PFSK-1 (cell line): ENCODE measurements around the gene GRK3.

ENCODE experiments used
- FOXP2 ChIP-seq: optimal IDR thresholded peaks from 2 replicates; pipeline ENCODE3; 2011; ENCODE audit warnings: borderline replicate concordance, control low read depth, inconsistent platforms; ENCODE audit not compliant: insufficient read depth; ENCODE audit errors: extremely low read length, extremely low read depth
- POLR2AphosphoS5 ChIP-seq: IDR thresholded peaks from 2 replicates; pipeline ENCODE4 v1.6.1; 2012; ENCODE audit warnings: low read depth, mild to moderate bottlenecking, control low read depth, low read length, moderate library complexity
- SIN3A ChIP-seq: IDR thresholded peaks from 2 replicates; pipeline ENCODE4 v1.6.1; 2012; ENCODE audit warnings: mild to moderate bottlenecking, low read length, moderate library complexity, borderline replicate concordance; ENCODE audit not compliant: insufficient read depth
- TAF1 ChIP-seq: IDR thresholded peaks from 2 replicates; pipeline ENCODE4 v1.6.1; 2012; ENCODE audit warnings: low read length, control low read depth, borderline replicate concordance; ENCODE audit not compliant: insufficient read depth
- TF ChIP-seq, protein P1 (sequence below), 2 experiments: IDR thresholded peaks; 2 replicates each; pipeline versions ENCODE4 v1.6.1 to v1.8.0; 2011 to 2012; ENCODE audit warnings: low read depth in 2 of 2, low read length in 2 of 2, control low read depth in 1 of 2, inconsistent platforms in 1 of 2, mild to moderate bottlenecking in 1 of 2, moderate library complexity in 1 of 2; ENCODE audit not compliant: insufficient read depth in 1 of 2

The GRK3 gene

DNA sequence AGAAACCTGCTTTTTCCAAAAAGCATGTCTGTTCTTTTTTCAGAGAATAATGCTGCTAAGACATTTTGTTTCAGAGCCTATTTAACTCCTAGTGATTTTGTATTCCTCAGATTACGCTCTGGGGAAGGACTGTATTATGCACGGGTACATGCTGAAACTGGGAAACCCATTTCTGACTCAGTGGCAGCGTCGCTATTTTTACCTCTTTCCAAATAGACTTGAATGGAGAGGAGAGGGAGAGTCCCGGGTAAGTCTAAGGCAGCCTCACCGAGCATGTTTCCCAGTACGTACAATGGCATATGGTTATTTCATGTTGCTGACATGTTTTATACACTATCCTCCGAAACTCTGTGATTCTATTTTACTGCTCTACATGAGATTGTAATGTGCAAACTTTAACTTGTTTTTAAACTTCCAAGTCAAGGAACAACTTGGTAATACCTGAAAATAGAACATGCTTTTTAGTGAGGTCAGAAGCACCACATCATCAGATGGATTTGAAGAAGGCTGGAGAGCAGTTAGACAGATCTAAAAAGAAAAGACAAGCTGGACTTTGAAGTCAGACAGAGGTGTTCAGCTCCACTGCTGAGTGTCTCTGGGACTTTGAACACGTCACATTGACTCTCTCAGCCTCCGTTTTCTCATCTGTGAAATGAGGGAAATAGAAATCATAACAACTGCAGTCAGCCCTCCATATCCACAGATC is 153.8 kb downstream of the GRK3 start:
- TF ChIP-seq, protein P1, sequence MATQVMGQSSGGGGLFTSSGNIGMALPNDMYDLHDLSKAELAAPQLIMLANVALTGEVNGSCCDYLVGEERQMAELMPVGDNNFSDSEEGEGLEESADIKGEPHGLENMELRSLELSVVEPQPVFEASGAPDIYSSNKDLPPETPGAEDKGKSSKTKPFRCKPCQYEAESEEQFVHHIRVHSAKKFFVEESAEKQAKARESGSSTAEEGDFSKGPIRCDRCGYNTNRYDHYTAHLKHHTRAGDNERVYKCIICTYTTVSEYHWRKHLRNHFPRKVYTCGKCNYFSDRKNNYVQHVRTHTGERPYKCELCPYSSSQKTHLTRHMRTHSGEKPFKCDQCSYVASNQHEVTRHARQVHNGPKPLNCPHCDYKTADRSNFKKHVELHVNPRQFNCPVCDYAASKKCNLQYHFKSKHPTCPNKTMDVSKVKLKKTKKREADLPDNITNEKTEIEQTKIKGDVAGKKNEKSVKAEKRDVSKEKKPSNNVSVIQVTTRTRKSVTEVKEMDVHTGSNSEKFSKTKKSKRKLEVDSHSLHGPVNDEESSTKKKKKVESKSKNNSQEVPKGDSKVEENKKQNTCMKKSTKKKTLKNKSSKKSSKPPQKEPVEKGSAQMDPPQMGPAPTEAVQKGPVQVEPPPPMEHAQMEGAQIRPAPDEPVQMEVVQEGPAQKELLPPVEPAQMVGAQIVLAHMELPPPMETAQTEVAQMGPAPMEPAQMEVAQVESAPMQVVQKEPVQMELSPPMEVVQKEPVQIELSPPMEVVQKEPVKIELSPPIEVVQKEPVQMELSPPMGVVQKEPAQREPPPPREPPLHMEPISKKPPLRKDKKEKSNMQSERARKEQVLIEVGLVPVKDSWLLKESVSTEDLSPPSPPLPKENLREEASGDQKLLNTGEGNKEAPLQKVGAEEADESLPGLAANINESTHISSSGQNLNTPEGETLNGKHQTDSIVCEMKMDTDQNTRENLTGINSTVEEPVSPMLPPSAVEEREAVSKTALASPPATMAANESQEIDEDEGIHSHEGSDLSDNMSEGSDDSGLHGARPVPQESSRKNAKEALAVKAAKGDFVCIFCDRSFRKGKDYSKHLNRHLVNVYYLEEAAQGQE (IDR thresholded peaks at IDR 0.05; ENCODE audit: insufficient read depth in 1 of 2, low read depth in 2 of 2, low read length in 2 of 2) = no peak

DNA sequence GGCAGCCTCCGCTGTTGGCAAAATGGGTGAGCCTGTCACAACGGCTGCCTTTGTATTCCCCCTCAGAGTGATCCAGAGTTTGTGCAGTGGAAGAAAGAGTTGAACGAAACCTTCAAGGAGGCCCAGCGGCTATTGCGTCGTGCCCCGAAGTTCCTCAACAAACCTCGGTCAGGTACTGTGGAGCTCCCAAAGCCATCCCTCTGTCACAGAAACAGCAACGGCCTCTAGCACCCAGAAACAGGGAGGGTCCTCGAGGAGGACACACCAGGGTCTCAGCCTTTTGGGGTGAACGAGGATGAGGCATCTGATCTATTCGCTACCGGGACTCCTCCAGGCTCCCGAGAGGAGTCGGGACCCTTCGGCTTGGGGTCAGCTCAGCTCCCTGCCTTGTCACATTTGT is 157.7 kb downstream of the GRK3 start:
- TF ChIP-seq, protein P1 (IDR thresholded peaks at IDR 0.05; ENCODE audit: insufficient read depth in 1 of 2, low read depth in 2 of 2, low read length in 2 of 2) = no peak
- TF ChIP-seq SIN3A (no peak), TAF1 (no peak), POLR2AphosphoS5 (no peak), FOXP2 (no peak)

DNA sequence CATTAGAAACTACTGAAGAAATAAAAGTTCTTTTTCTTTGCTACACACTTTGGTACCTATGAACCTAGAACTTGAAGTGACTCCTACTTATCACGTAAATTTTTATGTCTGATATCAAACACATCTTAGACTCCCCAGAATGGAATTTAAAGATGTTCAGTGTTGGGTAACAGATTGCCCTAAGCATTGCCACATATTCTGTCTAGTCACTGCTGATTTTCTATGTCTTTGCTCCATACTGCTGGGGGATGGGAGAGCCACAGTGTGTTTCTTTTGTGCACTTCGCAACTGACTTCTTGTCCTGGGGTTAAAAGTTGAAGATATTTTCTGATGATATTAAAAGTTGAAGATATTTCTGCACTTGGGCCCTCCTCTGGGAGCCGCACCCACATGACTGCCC is 158.2 kb downstream of the GRK3 start:
- TF ChIP-seq SIN3A (no peak), FOXP2 (no peak), TAF1 (no peak)
- TF ChIP-seq, protein P1 (IDR thresholded peaks at IDR 0.05; ENCODE audit: insufficient read depth in 1 of 2, low read depth in 2 of 2, low read length in 2 of 2) = no peak

DNA sequence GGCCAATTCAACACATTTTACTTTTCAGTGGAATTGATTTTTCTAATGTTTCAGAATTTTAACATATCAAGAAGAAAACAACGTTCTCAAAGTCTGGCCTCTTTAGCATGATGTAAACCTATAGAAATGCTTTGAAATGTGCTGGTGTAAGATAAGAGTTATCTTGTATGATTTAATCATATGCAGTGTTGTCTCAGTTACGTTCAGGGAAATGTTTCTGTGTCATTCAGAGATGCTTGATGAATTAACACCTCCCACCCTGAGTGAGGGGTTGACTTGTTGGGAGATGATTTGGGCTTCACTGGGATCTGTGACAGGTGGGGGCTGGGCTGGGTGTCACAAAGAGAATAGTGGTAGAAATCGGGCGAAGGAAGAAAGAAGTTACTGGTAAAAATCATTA is 161.8 kb downstream of the GRK3 start:
- TF ChIP-seq, protein P1 (IDR thresholded peaks at IDR 0.05; ENCODE audit: insufficient read depth in 1 of 2, low read depth in 2 of 2, low read length in 2 of 2) = no peak
- TF ChIP-seq TAF1 (no peak), POLR2AphosphoS5 (no peak), SIN3A (no peak), FOXP2 (no peak)

DNA sequence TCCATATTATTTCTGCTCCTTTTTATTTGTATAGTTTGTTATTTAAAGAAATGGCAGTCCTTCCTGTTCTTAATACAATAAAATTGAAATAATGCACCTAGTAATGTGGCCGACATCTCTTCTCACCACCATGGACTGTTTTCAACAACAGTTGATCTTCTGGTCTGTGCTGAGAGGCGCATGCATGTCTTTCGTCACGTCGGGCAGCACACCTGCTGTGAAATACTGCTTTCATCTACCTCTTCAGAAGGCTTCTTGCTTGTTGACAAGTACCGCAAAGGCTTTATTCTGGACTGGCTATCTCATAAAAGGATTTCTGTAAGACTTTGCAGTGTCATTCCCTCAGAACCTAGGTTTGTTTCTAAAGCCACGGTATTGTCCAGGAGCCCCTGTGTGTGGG is 163.6 kb downstream of the GRK3 start:
- TF ChIP-seq, protein P1 (IDR thresholded peaks at IDR 0.05; ENCODE audit: insufficient read depth in 1 of 2, low read depth in 2 of 2, low read length in 2 of 2) = no peak
- no peak for TF ChIP-seq FOXP2
- TF ChIP-seq POLR2AphosphoS5 = no peak
- no peak for TF ChIP-seq SIN3A
- TF ChIP-seq TAF1 = no peak
